ENCODE data around the gene ZNRF3.

GRCh38 chr22:28873183-28873963 lies 10.0 kb upstream of the ZNRF3 start:
- TF ChIP-seq CTCF (IDR thresholded peaks at IDR 0.05) (no peak), POLR2A (IDR thresholded peaks at IDR 0.05) (no peak)
